GM19438 (cell line): ENCODE measurements around the gene BRI3BP.
"Not testable (repeated sequence)": the region's sequence is repeated elsewhere in the genome, so short reads cannot be mapped to it uniquely, and the experiment has no call there.

Experiments
- ATAC-seq: cut with Tn5 transposase; IDR thresholded peaks from one replicate; pipeline ENCODE4 v1.9.1; 2021; ENCODE audit warnings: low read depth; ENCODE audit not compliant: unreplicated experiment

The BRI3BP gene

GRCh38 chr12:125064492-125064891 lies 71.0 kb downstream of the BRI3BP start:
- no peak for ATAC-seq

- ATAC-seq = peak; percentile 89
These were observed 71.8 kb downstream of the BRI3BP start, which contains the start of gene AACS for GRCh38 chr12:125065021-125065918. TSS of gene AACS (plus strand) at chr12:125065435. CDS start at chr12:125065585, 150 bp downstream.

GRCh38 chr12:125065919-125066570 lies 72.6 kb downstream of the BRI3BP start:
- peak; percentile 8 for ATAC-seq

- ATAC-seq = no peak
These were observed 74.9 kb downstream of the BRI3BP start for GRCh38 chr12:125068391-125068790.

GRCh38 chr12:125069616-125070015 lies 76.2 kb downstream of the BRI3BP start:
- ATAC-seq = no peak

GRCh38 chr12:125070112-125070511 lies 76.7 kb downstream of the BRI3BP start:
- ATAC-seq = no peak

GRCh38 chr12:125070661-125071390 lies 77.4 kb downstream of the BRI3BP start:
- no peak for ATAC-seq

GRCh38 chr12:125071456-125071855 lies 78.0 kb downstream of the BRI3BP start:
- no peak for ATAC-seq

- ATAC-seq = no peak
These were observed 79.1 kb downstream of the BRI3BP start for GRCh38 chr12:125072496-125072895.

GRCh38 chr12:125074294-125074693 lies 80.8 kb downstream of the BRI3BP start:
- not testable (repeated sequence) for ATAC-seq

- ATAC-seq = no peak
These were observed 82.7 kb downstream of the BRI3BP start for GRCh38 chr12:125076103-125076502.

GRCh38 chr12:125079084-125079483 lies 85.6 kb downstream of the BRI3BP start:
- no peak for ATAC-seq

GRCh38 chr12:125079648-125080645 lies 86.5 kb downstream of the BRI3BP start:
- no peak for ATAC-seq
